Fibroblast of peridontal ligament (primary cell): ENCODE results near the gene TXNDC11.
A peak's percentile ranks its signal among the peaks of the same experiment; 100 is the strongest.

Experiments used
- DNase-seq: peaks from one replicate; pipeline ENCODE4 v3.0.0-alpha.2; 2010; ENCODE audit errors: extremely low read depth

The TXNDC11 gene

DNA sequence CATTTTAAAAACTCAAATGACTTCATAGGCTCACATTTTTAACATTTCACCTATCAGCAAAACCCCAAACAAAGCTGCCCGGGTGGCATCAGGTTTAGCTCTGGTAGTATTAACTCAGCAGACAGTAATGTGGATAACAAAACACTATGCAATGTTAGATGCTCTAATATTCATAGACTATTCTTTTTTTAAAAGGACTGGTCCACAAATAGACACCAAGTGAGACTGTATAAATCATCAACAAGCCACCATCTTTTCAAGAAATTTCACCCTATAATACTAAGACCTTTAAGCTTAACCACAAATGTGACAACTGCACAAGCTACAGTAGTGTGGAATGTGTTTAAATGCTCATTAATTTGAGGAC, 54.2 kb downstream of the TXNDC11 start:
- no peak for DNase-seq

GRCh38 chr16:11687601-11688519, 54.8 kb downstream of the TXNDC11 start:
- DNase-seq: no peak

GRCh38 chr16:11686713-11687380, 55.8 kb downstream of the TXNDC11 start:
- no peak for DNase-seq

DNA sequence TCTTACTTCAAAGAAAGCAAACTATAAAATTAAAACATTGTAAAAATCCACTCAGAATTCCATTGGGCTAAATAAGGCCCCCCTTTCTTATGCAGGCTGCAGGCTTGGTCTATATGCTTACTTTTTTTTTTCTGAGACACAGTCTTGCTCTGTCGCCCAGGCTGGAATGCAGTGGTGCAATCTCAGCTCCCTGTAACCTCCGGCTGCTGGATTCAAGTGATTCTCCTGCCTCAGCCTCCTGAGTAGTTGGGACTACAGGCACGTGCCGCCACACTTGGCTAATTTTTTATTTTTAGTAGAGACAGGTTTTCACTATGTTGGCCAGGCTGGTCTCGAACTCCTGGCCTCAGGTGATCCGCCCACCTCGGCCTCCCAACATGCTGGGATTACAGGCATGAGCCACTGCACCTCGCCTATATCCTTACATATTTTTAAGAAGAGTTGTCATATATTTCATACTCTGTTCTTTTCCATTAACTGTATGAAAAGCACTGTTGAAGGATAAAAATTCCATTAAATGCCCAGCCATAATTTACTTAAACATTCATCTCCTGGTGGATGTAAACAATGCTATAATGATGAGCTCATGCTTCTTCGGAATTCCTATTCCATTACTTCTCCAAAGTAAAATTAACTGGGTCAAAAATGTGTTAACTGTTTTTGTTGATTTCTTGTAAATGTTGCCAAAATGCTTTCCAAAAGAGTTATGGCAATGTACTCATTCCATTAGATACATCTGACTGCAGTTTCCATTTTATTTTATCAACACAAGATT, 56.6 kb downstream of the TXNDC11 start:
- DNase-seq: no peak

DNA sequence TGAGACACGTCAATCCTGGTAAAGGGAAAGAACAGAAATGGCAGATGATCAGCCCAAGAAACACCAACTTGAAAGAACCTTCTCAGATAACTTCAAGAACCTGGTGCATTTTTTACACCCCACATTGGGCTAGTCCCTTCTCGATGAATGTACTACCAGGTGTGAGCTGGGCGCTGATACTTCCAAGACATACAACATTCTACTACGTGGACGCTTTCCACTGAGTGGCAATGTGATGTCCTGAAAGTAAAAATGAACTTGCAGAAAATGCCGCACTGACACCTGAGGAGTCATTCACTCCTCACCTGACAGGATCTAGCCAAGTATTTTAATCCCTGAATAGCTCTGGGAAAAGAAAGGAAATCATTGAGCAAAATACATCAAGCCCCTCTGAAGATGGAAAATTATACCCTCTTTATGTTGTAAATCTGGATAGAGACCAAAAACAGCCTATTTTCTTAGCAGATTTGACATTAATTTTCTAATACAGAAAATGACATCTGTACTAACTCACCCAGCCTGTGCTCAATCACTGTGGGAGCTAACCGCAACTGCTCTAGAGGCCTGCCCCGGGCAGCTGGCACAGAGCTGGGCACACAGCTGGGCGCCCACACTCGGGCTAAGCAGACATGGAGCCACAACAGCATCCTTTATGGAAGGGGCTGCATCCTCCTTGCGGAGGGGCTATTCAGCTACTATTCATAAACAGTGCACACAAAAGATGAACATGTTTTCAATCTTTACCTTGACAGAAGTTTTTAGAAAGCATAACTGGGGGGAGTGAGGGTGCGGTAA, 58.2 kb downstream of the TXNDC11 start:
- no peak for DNase-seq

- no peak for DNase-seq
These were observed 59.5 kb downstream of the TXNDC11 start for GRCh38 chr16:11683145-11683544.

GRCh38 chr16:11682655-11683096, 60.0 kb downstream of the TXNDC11 start:
- DNase-seq: peak; percentile 93

- no peak for DNase-seq
These were observed 60.5 kb downstream of the TXNDC11 start for GRCh38 chr16:11681976-11682654.

- DNase-seq: no peak
These were observed 61.1 kb downstream of the TXNDC11 start for GRCh38 chr16:11681556-11681955.

- no peak for DNase-seq
These were observed 62.4 kb downstream of the TXNDC11 start for GRCh38 chr16:11679941-11680911.

- DNase-seq: no peak
These were observed 63.4 kb downstream of the TXNDC11 start for GRCh38 chr16:11679250-11679649.

DNA sequence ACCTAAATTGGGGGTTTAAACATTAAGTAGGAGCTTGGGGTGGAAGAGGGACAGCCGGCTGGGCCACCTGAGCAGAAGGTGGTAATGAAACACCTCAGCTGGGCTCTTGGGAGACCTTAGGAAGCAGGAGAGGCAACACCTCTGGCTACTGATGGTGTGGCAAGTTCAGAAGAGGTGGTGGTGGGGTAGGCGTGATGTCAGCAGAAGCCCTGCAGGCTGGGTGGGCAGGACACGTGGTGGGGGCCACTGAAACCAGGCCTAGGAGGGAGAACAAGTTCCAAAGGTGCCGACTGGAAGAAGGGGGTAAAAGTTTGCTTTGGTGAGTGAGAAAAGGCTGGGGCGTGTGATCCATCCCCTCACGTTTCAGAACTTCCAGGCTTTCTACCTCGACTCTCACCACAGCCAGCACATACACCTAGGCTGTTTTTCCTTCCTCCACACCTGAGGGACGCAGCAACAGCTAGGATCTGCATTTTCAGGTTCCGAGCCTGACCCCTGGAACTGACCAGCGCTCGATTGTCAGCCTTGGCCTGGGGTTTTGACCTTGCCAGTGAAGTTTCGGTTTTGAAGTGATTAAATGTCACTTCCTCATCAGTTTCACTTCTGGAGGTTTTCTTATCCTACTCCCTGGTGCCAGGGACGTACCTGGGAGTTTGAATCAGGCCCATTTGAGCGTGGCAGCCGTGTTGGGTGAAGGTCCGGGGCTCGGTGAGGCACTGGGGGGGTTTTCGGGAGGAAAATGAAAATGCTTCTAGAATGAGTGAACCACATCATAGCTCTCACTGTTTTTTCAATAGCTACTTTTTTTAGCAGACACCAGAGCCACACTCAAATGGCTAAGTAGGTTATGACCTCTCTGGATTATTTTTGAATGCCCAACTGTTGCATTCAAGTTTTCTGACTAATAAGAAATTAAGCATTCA, 64.4 kb downstream of the TXNDC11 start:
- no peak for DNase-seq

GRCh38 chr16:11677451-11677951, 65.2 kb downstream of the TXNDC11 start:
- peak; percentile 33 for DNase-seq

GRCh38 chr16:11676799-11677198, 65.9 kb downstream of the TXNDC11 start:
- DNase-seq: no peak

DNA sequence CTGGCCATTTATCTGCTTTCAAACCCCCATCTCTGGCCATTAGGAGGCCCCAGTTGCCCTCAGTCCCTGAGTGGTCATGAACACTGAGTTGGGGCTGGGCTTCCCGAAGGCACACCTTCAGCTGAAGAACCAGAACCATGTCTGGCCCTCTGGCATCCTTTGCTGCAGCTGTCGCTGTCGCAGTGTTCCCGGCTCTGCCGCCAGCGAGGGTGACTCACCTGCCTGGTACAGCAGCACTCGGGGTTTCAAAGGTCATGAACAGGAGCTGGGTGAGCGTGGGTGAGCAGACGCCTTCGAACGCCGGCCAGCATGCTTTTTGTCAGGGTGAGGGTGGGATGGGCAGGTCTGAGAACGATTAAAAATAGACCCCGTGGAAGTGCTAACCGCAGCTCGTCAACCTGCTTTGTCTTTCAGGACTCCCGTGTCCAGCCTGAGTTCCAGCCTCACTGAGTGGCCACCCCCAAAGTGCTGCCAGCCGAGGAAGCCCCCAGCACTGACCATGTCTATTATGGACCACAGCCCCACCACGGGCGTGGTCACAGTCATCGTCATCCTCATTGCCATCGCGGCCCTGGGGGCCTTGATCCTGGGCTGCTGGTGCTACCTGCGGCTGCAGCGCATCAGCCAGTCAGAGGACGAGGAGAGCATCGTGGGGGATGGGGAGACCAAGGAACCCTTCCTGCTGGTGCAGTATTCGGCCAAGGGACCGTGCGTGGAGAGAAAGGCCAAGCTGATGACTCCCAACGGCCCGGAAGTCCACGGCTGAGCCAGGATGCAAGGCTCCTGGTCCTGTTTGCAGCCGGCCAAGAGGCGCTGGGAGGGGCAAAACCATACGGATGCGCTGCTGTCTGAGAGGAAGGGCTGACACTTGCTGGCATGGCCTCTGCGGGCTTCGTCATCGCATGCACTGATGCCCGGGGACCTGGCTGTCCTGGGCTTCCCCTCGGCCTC, 66.8 kb downstream of the TXNDC11 start:
- no peak for DNase-seq

DNA sequence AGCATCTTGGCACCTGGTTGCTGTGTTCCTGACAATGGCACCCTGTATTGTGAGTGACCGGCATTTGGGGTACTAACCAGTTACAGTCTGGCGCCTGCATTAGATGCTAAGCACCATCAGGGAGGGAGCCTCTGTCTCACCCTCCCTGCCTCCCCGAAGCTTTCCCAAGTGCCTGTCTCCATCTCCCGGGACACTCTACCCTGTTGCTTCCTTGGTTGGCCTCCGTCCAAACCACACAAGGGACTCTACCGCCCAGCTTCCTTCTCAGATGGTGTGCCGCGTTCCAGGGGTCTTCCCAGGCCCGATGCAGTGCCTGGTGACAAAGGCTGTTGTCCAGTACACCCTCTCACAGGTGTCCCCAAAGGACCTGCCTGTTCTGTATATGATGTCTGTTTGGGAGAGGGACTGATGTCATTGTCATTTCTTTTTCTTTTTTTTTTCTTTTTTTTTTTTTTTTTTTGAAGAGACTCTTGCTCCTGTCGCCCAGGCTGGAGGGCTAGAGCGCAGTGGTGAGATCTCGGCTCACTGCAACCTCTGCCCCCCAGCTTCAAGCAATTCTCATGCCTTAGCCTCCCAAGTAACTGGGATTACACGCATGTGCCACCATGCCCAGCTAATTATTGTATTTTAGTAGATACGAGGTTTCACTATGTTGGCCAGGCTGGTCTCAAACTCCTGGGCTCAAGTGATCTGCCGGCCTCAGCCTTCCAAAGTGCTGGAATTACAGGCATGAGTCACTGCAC, 67.7 kb downstream of the TXNDC11 start:
- peak; percentile 12 for DNase-seq
